Fibroblast of lung (primary cell): Measurements from ENCODE around the gene C15orf39. TPM values are rescaled to one million over a fixed set of nuclear protein-coding genes. Genes with fewer than 3 reads are reported as not detected.

Experiments
- DNase-seq, 2 donors: peaks; one replicate each; pipeline versions ENCODE4 v3.0.0 to v3.0.0-alpha.2; 2010; ENCODE audit warnings: low read depth in 2 of 2
- H2AFZ ChIP-seq: 2 replicates; pipeline ENCODE4 v1.5.1; 2012; ENCODE audit warnings: low read length, control low read depth, inconsistent platforms
- H3K27ac ChIP-seq: 2 replicates; pipeline ENCODE4 v1.5.1; 2011; ENCODE audit warnings: low read length, control low read depth; ENCODE audit not compliant: insufficient read depth
- H3K27me3 ChIP-seq: 2 replicates; pipeline ENCODE4 v1.5.1; 2011; ENCODE audit warnings: mild to moderate bottlenecking, low read length; ENCODE audit not compliant: control insufficient read depth, insufficient read depth
- H3K36me3 ChIP-seq: 2 replicates; pipeline ENCODE4 v1.5.1; 2011; ENCODE audit warnings: low read length; ENCODE audit not compliant: control insufficient read depth, insufficient read depth
- H3K4me1 ChIP-seq: 2 replicates; pipeline ENCODE4 v1.5.1; 2011; ENCODE audit warnings: low read length; ENCODE audit not compliant: control insufficient read depth, insufficient read depth; ENCODE audit errors: extremely low read depth
- H3K4me2 ChIP-seq: 2 replicates; pipeline ENCODE4 v1.5.1; 2011; ENCODE audit warnings: low read length, control low read depth; ENCODE audit not compliant: insufficient read depth; ENCODE audit errors: extremely low read depth
- H3K4me3 ChIP-seq, 4 experiments: fragments of 200-600 bp in 1 of 4; sonication (generic) in 1 of 4; replicated peaks in 1 of 4; 2 replicates each; pipeline ENCODE4 v1.5.1; 2011 to 2016; ENCODE audit warnings: low read length in 4 of 4, low read depth in 3 of 4, mild to moderate bottlenecking in 3 of 4, control low read depth in 2 of 4, inconsistent platforms in 1 of 4, mixed read lengths in 1 of 4; ENCODE audit not compliant: insufficient read depth in 1 of 4; ENCODE audit errors: control extremely low read depth in 1 of 4
- H3K79me2 ChIP-seq: 2 replicates; pipeline ENCODE4 v1.5.1; 2012; ENCODE audit warnings: mild to moderate bottlenecking, low read length, inconsistent platforms; ENCODE audit not compliant: control insufficient read depth, insufficient read depth
- H3K9ac ChIP-seq: 2 replicates; pipeline ENCODE4 v1.5.1; 2011; ENCODE audit warnings: mild to moderate bottlenecking, low read length, control low read depth; ENCODE audit not compliant: insufficient read depth
- H3K9me3 ChIP-seq: 2 replicates; pipeline ENCODE4 v1.5.1; 2012; ENCODE audit warnings: low read depth, low read length; ENCODE audit not compliant: control insufficient read depth, insufficient read depth
- H4K20me1 ChIP-seq: 2 replicates; pipeline ENCODE4 v1.5.1; 2011; ENCODE audit warnings: low read length; ENCODE audit not compliant: control insufficient read depth, insufficient read depth; ENCODE audit errors: extremely low read depth
- CTCF ChIP-seq, 2 donors: IDR thresholded peaks in 1 of 2; conservative IDR thresholded peaks in 1 of 2; 1 replicate in 1 of 2; 2 replicates in 1 of 2; pipeline ENCODE4 v1.5.1; 2011 to 2012; ENCODE audit warnings: low read length in 2 of 2, control low read depth in 1 of 2, inconsistent platforms in 1 of 2, low read depth in 1 of 2, mild to moderate bottlenecking in 1 of 2
- EZH2 ChIP-seq: IDR thresholded peaks from 2 replicates; pipeline ENCODE4 v1.5.1; 2012; ENCODE audit warnings: low read length, control low read depth, mild to moderate bottlenecking; ENCODE audit errors: missing control alignments
- polyA plus RNA-seq, 2 donors: library from polyadenylated mRNA; depleted of rRNA in 1 of 2; stranded (reverse) in 1 of 2; unstranded in 1 of 2; fragments of >200 nt; gene quantifications; 2 replicates each; pipeline ENCODE4 v1.2.1, GENCODE V29; 2011 to 2012; ENCODE audit warnings: missing spikeins in 1 of 2
- total RNA-seq: library from RNA; depleted of rRNA; stranded (reverse); fragments of >200 nt; gene quantifications from 2 replicates; pipeline ENCODE4 v1.2.1, GENCODE V29; 2014

The C15orf39 gene
- total and polyA plus RNA-seq, 2 donors (not counting 1 experiment from before 2014, with no cell fraction given) = 1.7 to 2.3 TPM

GRCh38 chr15:75158402-75158801 lies 43.3 kb upstream of the C15orf39 start:
- H3K79me2 ChIP-seq = no peaks in the 10 kb centered on the region
- no peak overlapping the region for H3K4me2 ChIP-seq
- no peak overlapping the region for H3K9ac ChIP-seq
- DNase-seq = no peak
- no peaks in the 10 kb centered on the region for H4K20me1 ChIP-seq
- no peak overlapping the region for H3K27ac ChIP-seq
- H3K4me1 ChIP-seq = no peaks in the 10 kb centered on the region
- H3K4me3 ChIP-seq = no peak overlapping the region
- no peak for TF ChIP-seq EZH2
- no peak for TF ChIP-seq CTCF (conservative IDR thresholded peaks at IDR 0.05 in 1 of 2, IDR thresholded peaks at IDR 0.05 in 1 of 2; ENCODE audit: low read depth in 1 of 2, low read length in 2 of 2)
- H3K27me3 ChIP-seq = no peaks in the 10 kb centered on the region
- no peaks in the 10 kb centered on the region for H3K9me3 ChIP-seq
- no peak overlapping the region for H2AFZ ChIP-seq
- no peaks in the 10 kb centered on the region for H3K36me3 ChIP-seq

- Histone ChIP-seq H3K36me3 (no peaks in the 10 kb centered on the region), H3K9ac (no peak overlapping the region), H3K4me2 (no peak overlapping the region), H3K4me3 (no peak overlapping the region), H4K20me1 (no peaks in the 10 kb centered on the region), H3K79me2 (no peaks in the 10 kb centered on the region), H3K27me3 (no peaks in the 10 kb centered on the region), H3K4me1 (no peaks in the 10 kb centered on the region), H2AFZ (no peak overlapping the region), H3K9me3 (no peaks in the 10 kb centered on the region), H3K27ac (no peak overlapping the region)
- TF ChIP-seq CTCF (conservative IDR thresholded peaks at IDR 0.05 in 1 of 2, IDR thresholded peaks at IDR 0.05 in 1 of 2; ENCODE audit: low read depth in 1 of 2, low read length in 2 of 2) = no peak
- TF ChIP-seq EZH2 = no peak
- DNase-seq = no peak
These were observed 42.4 kb upstream of the C15orf39 start for GRCh38 chr15:75159244-75159643.

- Histone ChIP-seq H3K9ac (no peak overlapping the region), H3K4me1 (no peaks in the 10 kb centered on the region), H4K20me1 (no peaks in the 10 kb centered on the region), H3K36me3 (no peaks in the 10 kb centered on the region), H3K79me2 (no peaks in the 10 kb centered on the region), H3K27me3 (no peaks in the 10 kb centered on the region), H3K4me2 (no peak overlapping the region), H3K9me3 (no peaks in the 10 kb centered on the region), H3K4me3 (no peak overlapping the region), H2AFZ (no peak overlapping the region), H3K27ac (no peak overlapping the region)
- TF ChIP-seq CTCF (conservative IDR thresholded peaks at IDR 0.05 in 1 of 2, IDR thresholded peaks at IDR 0.05 in 1 of 2; ENCODE audit: low read depth in 1 of 2, low read length in 2 of 2) = no peak
- TF ChIP-seq EZH2 = no peak
- DNase-seq = no peak
These were observed 40.4 kb upstream of the C15orf39 start for GRCh38 chr15:75161106-75161916.
